Stimulated activated naive CD8-positive, alpha-beta T cell treated with anti-CD3 and anti-CD28 coated beads, Interleukin-15, amount 100 ng/mL, for 72 hours (primary cell): ENCODE results near the gene CDK19.

Experiments
- ATAC-seq: fragments of 150-1000 bp; cut with Tn5 transposase; 2 replicates; pipeline ENCODE4 v1.10.0; 2021; ENCODE audit warnings: mild to moderate bottlenecking, moderate library complexity
- DNase-seq, 2 donors: peaks; one replicate each; pipeline ENCODE4 v3.0.0; 2021 to 2022
- H3K27ac Mint-ChIP-seq, 2 donors: one replicate each; pipeline ENCODE4 v1.8.0; 2022; ENCODE audit warnings: mild to moderate bottlenecking in 2 of 2, mixed read lengths in 2 of 2, moderate library complexity in 2 of 2
- H3K27me3 Mint-ChIP-seq: one replicate; pipeline ENCODE4 v1.8.0; 2022; ENCODE audit warnings: mixed read lengths
- H3K4me1 Mint-ChIP-seq: one replicate; pipeline ENCODE4 v1.8.0; 2022; ENCODE audit warnings: mild to moderate bottlenecking, mixed read lengths
- H3K4me3 Mint-ChIP-seq, 2 donors: one replicate each; pipeline ENCODE4 v1.8.0; 2022; ENCODE audit warnings: mild to moderate bottlenecking in 2 of 2, mixed read lengths in 2 of 2, moderate library complexity in 1 of 2
- H3K9me3 Mint-ChIP-seq, 2 donors: one replicate each; pipeline ENCODE4 v1.8.0; 2022; ENCODE audit warnings: mixed read lengths in 2 of 2

The CDK19 gene

DNA sequence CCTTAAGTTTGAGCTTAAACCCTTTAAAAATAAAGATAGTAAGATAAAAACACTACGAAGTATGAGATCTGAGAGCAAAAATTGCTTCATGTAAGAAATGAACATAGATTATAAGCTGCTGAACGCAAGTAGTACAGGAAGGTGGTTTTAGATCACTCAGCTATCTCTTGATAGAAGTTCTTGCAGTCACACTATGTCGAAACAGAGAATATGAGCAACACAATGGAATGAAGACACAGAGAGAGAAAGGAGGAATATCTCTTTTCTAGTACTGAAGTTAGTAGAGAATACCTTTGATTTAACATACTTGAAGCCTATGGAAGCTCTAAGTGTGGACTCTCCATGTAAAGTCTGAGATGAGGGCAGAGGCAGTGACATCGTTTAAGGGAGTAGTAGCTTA is 162.7 kb downstream of the CDK19 start:
- H3K9me3 Mint-ChIP-seq: no peaks in the 10 kb centered on the region
- H3K4me3 Mint-ChIP-seq: no peak overlapping the region
- DNase-seq: no peak
- H3K4me1 Mint-ChIP-seq: peaks cover under 1% of the 10 kb centered on the region
- ATAC-seq: no peak
- no peak overlapping the region for H3K27ac Mint-ChIP-seq
- H3K27me3 Mint-ChIP-seq: no peaks in the 10 kb centered on the region

DNA sequence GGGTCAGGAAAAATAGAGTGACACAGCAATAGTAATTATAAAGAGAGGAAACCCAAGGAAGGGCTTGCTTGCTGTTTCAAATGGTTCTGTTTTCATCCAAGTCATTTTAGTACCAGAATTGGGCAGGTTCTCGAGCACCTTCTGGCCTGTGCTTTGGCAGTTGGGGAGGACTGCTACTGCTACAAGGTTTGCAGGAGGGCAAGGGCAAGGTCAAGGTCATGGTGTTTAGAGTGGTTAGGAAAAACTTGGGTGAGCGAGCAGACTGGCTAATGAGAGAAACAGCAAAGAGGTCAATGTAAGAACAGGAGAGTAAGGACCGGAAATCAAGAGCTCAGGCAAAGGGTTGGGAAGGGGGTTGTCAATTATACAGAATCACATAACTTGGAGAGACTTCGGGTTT is 164.5 kb downstream of the CDK19 start:
- DNase-seq (no peak), ATAC-seq (no peak)
- no peaks in the 10 kb centered on the region for H3K27me3 Mint-ChIP-seq
- H3K4me3 Mint-ChIP-seq: no peak overlapping the region
- H3K27ac Mint-ChIP-seq: no peak overlapping the region
- peaks cover 9% of the 10 kb centered on the region for H3K4me1 Mint-ChIP-seq
- no peaks in the 10 kb centered on the region for H3K9me3 Mint-ChIP-seq

DNA sequence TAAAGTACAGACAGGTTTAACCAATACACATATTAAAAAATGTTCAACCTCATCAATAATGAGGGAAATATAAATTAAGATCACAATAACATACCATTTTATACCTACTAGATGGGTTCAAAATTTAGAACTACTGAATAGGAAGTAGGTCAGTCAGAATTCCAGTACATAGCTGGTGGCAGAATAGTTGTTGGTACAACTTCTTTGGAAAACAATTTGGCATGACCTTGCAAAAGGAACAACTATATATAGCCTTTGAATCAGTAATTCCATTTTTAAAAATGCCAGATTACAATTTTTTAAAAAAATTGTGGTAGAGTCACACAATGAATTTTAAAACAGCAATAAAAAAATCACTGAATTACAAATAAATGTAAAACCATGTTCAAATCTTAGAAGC is 165.6 kb downstream of the CDK19 start:
- H3K27me3 Mint-ChIP-seq: no peaks in the 10 kb centered on the region
- H3K4me3 Mint-ChIP-seq: no peak overlapping the region
- no peak overlapping the region for H3K27ac Mint-ChIP-seq
- DNase-seq (no peak), ATAC-seq (no peak)
- H3K4me1 Mint-ChIP-seq: peaks cover 9% of the 10 kb centered on the region
- no peaks in the 10 kb centered on the region for H3K9me3 Mint-ChIP-seq

DNA sequence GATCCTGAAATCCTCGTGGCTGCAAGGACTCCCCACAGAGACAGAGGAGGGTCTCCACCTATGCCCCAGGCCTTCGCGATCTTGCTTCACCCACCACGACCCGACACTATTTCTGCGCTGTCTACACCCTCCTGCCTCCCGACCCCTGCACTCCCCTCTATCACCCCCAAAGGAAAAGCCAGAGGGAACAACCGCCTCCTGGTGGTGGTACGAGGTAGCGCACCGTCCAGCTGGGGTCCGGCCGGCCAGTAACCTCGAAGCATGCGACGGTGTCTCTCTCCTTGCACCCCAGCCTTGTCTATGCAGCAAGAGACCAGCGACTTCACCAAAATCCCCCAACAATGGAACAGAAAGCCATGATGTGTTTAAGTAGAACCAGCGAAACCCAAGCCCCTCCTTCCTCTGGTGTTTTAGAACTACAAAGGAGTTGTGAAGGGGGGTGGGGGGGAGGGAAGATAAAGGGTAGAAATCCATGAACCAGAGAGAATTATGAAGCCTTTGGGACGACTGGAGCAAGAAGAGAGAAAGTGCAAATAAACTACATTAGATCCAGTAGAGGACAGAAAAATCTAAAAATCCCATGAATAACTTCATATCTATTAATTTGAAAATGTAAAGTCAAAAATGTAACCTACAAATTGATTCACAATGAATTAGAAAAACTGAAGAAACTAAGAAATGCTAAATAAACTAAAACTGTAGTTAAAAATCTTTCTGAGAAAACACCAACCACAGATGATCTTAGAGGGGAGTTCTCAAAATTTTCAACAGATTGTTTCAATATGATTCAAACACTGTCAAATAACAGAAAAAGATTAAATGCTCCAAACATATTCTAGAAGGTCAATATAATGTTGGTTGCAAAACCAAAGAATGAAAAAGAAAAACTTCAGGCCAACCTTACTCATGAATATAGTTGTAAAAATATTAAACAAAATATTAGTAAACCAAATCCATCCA is 168.0 kb downstream of the CDK19 start:
- peak overlapping the region in 1 of 2 donors; percentile 93 for H3K27ac Mint-ChIP-seq
- DNase-seq (peak in 1 of 2 donors; percentile 1), ATAC-seq (no peak)
- peak overlapping the region in 1 of 2 donors; percentile 63 for H3K4me3 Mint-ChIP-seq
- H3K4me1 Mint-ChIP-seq: peaks cover 9% of the 10 kb centered on the region
- no peaks in the 10 kb centered on the region for H3K27me3 Mint-ChIP-seq
- H3K9me3 Mint-ChIP-seq: no peaks in the 10 kb centered on the region

DNA sequence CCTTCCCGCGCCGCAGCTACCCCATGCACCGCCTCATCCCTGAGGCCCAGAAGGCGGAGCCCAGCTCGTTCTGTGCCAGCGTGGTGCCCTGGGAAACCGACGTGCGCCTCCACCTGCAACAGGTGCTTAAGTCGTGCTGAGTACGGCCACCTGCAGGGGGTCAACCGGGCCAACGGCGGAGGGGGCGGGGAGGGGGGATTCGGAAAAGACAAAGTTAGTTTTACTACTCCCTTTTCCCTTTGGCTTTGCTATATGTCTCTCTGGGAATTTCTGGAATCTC is 168.9 kb downstream of the CDK19 start:
- no peak overlapping the region for H3K4me3 Mint-ChIP-seq
- H3K4me1 Mint-ChIP-seq: peaks cover 9% of the 10 kb centered on the region
- no peak for DNase-seq
- no peak for ATAC-seq
- H3K27ac Mint-ChIP-seq: no peak overlapping the region
- no peaks in the 10 kb centered on the region for H3K9me3 Mint-ChIP-seq
- no peaks in the 10 kb centered on the region for H3K27me3 Mint-ChIP-seq

DNA sequence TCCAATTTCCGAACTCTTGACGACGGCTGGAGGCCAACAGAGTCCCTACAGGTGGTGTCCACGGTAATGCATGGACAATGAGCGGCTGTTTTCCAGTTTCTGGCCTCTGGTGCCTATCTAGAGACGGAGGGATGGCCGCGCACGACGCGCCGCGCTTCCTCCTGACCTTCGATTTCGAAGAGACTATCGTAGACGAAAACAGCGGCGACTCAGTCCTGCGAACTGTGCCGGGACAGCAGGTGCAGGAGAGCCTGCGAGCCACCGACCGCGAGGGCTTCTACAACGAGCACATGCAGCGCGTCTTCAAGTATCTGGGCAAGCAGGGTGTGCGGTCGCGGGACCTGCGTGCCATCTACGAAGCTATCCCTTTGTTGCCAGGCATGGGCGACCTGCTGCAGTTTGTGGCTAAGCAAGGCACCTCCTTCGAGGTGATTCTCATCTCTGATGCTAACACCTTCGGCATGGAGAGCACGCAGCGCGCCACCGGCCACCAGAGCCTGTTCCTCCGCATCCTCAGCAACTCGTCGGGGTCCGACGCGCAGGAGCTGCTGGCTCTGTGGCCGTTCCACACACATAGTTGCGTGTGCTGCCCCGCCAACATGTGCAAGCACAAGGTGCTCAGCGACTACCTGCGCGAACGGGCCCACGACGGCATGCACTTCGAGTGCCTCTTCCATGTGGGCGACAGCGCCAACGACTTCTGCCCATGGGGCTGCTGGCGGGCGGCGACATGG is 169.4 kb downstream of the CDK19 start:
- DNase-seq: no peak
- no peaks in the 10 kb centered on the region for H3K9me3 Mint-ChIP-seq
- ATAC-seq: no peak
- no peaks in the 10 kb centered on the region for H3K27me3 Mint-ChIP-seq
- H3K4me3 Mint-ChIP-seq: no peak overlapping the region
- peaks cover 9% of the 10 kb centered on the region for H3K4me1 Mint-ChIP-seq
- H3K27ac Mint-ChIP-seq: no peak overlapping the region

DNA sequence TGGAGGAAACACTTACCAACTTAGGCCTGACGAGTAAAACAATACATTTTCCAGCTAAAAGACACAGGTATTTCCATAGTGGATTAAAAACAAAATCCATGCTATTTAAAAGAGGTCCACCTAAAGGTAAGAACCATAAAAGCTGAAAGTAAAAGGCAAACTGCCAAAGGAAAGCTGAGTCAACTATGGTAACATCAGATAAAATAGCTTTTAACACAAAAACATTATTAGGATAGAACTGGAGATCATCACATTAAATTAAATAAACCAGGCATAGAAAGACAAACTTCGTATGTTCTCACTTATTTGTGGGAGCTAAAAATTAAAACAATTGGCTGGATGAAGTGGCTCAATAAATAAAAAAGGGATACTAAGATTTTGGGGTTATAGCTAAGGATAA is 172.1 kb downstream of the CDK19 start:
- ATAC-seq (no peak), DNase-seq (no peak)
- H3K9me3 Mint-ChIP-seq: no peaks in the 10 kb centered on the region
- H3K27me3 Mint-ChIP-seq: no peaks in the 10 kb centered on the region
- H3K4me1 Mint-ChIP-seq: peaks cover 9% of the 10 kb centered on the region
- no peak overlapping the region for H3K27ac Mint-ChIP-seq
- H3K4me3 Mint-ChIP-seq: no peak overlapping the region

DNA sequence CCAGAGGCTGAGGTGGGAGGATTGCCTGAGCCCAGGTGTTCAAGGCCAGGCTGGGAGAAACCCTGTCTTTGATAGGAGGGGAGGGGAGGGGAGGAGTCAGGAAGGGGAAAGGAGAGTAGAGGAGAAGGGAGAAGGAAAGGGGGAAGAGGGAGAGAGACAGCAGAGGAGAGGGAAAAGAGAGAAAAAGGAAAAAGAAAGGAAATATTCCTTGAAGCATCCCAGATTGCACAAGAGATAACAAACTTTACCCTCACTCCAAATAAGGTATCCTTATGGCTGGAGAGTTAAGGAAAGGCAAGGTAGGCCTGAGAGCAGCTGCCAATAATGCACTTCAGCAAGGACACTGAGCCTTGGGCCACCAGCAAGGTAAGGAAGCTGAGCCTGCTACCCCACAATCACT is 172.6 kb downstream of the CDK19 start:
- Mint-ChIP-seq H3K4me1 (peaks cover 9% of the 10 kb centered on the region), H3K27me3 (no peaks in the 10 kb centered on the region), H3K9me3 (no peaks in the 10 kb centered on the region), H3K4me3 (no peak overlapping the region), H3K27ac (no peak overlapping the region)
- no peak for ATAC-seq
- DNase-seq: no peak

DNA sequence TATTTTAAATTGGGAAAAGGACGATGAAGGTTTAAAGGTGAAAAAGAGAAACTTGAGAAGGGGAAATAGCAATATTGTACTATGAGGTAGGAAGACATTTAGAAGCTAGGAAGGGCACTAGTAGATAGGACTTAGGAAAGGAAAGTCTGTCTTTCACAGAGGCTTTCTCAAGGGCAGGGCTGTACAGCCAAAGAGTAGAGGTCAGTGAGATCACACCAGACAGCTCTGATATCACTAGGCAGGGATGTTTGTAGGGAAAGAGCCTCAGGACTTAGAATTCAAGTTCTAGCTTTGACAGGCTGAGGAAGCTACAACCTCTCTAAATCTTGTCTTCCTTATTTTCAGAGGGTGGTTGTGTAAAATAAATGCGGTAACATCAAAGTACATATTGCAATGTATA is 178.5 kb downstream of the CDK19 start:
- Mint-ChIP-seq H3K27ac (no peak overlapping the region), H3K27me3 (no peaks in the 10 kb centered on the region), H3K4me1 (no peaks in the 10 kb centered on the region), H3K9me3 (no peaks in the 10 kb centered on the region), H3K4me3 (no peak overlapping the region)
- DNase-seq (no peak), ATAC-seq (no peak)

DNA sequence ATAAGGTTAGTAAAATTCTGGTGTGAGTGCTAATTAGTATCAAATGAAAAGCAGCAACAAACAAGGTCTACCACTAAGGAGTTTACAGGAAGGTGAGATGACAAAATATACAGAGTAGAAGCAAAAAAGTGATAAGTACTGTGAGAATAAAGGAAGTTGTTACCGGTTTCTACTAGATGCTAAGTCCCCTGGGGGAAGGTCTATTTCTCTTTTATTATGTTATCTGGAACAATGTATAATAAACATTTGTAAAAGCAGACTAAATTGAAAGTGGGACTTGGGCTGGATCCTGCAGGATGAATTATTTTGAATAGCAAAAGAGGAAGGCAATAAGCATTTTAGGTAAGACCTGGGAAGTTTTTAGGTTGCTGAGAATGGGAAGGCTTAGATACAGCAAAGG is 180.2 kb downstream of the CDK19 start:
- DNase-seq: no peak

DNA sequence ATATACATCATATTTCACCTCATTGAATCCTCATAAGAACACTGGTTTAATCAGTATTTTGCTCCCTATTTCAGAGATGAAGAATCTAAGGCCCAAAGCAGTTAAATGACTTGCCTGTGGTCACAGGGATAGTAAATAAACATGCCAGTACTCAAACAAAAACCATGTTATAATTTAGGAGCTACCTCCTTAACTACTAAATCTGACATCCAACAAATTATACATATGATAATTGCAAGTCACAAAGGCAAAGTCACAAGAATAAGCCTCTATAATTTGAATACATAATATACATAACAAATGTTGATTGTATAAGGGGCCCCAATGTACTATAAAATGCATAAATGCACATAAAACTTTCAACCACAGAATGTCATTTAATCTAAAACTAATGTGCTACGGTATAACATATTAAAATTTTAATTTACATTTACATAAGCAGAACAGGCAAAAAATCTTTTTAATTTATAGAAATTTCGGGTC is 181.5 kb downstream of the CDK19 start:
- Mint-ChIP-seq H3K27ac (no peak overlapping the region), H3K27me3 (no peaks in the 10 kb centered on the region), H3K4me3 (no peak overlapping the region), H3K4me1 (no peaks in the 10 kb centered on the region), H3K9me3 (no peaks in the 10 kb centered on the region)
- ATAC-seq: no peak
- DNase-seq: no peak

More for the DNA sequence above, 180.2 kb downstream of the CDK19 start:
- H3K4me3 Mint-ChIP-seq: no peak overlapping the region
- H3K9me3 Mint-ChIP-seq: no peaks in the 10 kb centered on the region
- ATAC-seq: no peak
- no peak overlapping the region for H3K27ac Mint-ChIP-seq
- no peaks in the 10 kb centered on the region for H3K27me3 Mint-ChIP-seq
- no peaks in the 10 kb centered on the region for H3K4me1 Mint-ChIP-seq

DNA sequence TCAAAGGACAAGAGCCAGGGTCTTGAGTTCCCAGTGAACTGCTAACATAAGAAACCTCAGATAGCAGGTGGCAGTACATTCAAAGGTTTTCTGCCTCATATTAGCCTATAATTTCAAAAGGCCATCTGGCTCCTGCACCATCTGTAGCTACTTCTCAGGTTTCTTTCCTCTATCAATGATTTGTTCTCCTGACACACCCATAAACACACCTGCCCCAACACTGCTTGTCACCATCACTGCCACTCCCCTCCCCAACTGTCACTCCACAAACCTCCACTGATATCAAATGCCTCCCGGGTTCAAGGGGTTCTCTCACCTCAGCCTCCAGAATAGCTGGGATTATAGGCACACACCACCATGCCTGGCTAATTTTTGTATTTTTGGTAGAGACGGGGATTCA is 186.1 kb downstream of the CDK19 start:
- H3K4me3 Mint-ChIP-seq: no peak overlapping the region
- H3K9me3 Mint-ChIP-seq: no peaks in the 10 kb centered on the region
- ATAC-seq (no peak), DNase-seq (no peak)
- no peaks in the 10 kb centered on the region for H3K27me3 Mint-ChIP-seq
- no peak overlapping the region for H3K27ac Mint-ChIP-seq
- no peaks in the 10 kb centered on the region for H3K4me1 Mint-ChIP-seq

DNA sequence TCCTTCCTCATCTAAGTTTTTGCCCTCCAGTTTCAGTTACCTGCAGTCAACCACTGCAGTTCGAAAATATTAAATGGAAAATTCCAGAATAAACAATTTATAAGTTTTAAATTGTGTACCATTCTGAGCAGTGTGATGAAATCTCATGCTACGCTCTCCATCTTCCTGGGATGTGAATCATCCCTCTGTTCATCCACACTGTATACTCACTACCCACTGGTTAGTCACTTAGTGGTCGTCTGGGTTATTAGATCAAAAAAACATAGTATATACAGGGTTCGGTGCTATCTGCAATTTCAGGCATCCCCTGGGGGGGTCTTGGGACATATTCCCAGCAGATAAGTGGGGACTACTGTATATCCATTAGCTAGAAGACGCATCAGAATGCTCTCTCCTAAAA is 186.9 kb downstream of the CDK19 start:
- no peak overlapping the region for H3K4me3 Mint-ChIP-seq
- no peaks in the 10 kb centered on the region for H3K9me3 Mint-ChIP-seq
- ATAC-seq: no peak

DNA sequence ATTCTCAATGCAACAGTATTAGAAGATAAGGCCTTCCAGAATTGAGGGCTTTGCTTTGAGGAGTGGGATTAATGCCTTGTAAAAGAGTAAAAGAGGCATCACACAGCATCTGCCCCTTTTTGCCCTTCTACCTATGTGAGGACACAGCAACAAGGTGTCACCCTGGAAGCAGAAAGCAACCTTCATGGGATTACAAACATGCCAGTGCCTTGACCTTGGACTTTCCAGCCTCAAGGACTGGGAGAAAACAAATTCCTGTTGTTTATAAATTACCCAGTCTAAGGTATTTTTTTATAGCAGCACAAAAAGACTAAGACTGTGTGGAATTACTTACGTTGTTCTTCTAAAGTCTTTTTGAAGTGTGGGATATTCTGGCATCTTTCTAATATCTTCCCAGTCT is 188.8 kb downstream of the CDK19 start:
- H3K9me3 Mint-ChIP-seq: no peaks in the 10 kb centered on the region
- H3K4me3 Mint-ChIP-seq: no peak overlapping the region
- DNase-seq (no peak), ATAC-seq (no peak)
- H3K27ac Mint-ChIP-seq: no peak overlapping the region
- H3K4me1 Mint-ChIP-seq: no peaks in the 10 kb centered on the region
- no peaks in the 10 kb centered on the region for H3K27me3 Mint-ChIP-seq

More for the DNA sequence above, 186.9 kb downstream of the CDK19 start:
- Mint-ChIP-seq H3K27me3 (no peaks in the 10 kb centered on the region), H3K4me1 (no peaks in the 10 kb centered on the region), H3K27ac (no peak overlapping the region)
- DNase-seq: no peak

DNA sequence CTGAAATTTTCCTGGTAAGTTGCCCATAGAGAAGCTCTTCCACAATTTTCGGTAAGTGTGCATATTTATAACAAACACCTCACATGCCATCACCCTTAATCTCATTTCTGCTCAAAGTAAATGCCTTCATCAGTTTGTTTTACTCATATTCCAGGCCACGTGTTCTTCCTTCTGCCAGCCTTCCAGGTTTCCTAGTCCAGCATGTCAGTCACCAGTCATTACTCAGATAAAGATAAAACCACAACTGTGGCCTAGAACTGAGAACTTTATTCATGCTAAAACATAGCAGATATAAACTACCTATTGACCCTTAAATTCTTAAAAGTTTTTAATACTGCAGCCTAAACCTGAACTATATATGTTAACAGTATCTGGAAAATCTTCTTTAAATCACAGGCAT is 189.4 kb downstream of the CDK19 start:
- H3K27me3 Mint-ChIP-seq: no peaks in the 10 kb centered on the region
- no peaks in the 10 kb centered on the region for H3K9me3 Mint-ChIP-seq
- DNase-seq: no peak
- H3K4me1 Mint-ChIP-seq: no peaks in the 10 kb centered on the region
- H3K4me3 Mint-ChIP-seq: no peak overlapping the region
- no peak overlapping the region for H3K27ac Mint-ChIP-seq
- ATAC-seq: no peak

DNA sequence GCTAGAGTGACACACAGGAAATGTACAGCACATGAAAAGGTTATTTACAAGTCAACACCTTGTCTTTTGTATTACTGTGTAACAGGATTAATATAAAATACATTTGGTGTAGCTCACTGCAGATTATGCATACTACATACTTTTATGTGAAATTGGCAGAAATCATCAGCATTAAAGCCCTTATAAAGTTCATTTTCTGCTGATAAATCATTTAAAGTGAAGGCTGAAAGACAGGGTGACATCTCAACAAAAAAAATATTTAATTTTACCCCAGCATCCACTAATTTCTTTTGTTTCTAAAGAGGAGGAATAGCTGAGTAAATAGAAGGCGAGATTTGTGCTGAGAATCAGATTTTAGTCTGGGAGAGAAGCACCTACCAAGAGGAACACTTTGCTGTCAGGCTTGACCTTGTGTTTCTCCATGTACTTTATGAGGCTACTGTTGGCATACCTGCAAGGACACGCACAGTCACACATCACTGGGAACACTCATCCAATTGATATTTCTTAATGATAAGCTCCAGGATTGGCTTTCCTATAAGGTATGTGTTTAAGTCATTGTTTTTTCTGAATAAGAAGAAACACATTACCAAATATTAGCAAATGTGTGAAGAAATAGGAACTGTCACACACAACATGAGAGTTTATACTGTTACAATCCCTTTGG is 192.2 kb downstream of the CDK19 start:
- H3K27me3 Mint-ChIP-seq: no peaks in the 10 kb centered on the region
- ATAC-seq (no peak), DNase-seq (no peak)
- no peak overlapping the region for H3K4me3 Mint-ChIP-seq
- no peak overlapping the region for H3K27ac Mint-ChIP-seq
- H3K4me1 Mint-ChIP-seq: peaks cover 13% of the 10 kb centered on the region
- no peaks in the 10 kb centered on the region for H3K9me3 Mint-ChIP-seq
